Measurements from ENCODE around the gene KAZN.

The KAZN gene

DNA sequence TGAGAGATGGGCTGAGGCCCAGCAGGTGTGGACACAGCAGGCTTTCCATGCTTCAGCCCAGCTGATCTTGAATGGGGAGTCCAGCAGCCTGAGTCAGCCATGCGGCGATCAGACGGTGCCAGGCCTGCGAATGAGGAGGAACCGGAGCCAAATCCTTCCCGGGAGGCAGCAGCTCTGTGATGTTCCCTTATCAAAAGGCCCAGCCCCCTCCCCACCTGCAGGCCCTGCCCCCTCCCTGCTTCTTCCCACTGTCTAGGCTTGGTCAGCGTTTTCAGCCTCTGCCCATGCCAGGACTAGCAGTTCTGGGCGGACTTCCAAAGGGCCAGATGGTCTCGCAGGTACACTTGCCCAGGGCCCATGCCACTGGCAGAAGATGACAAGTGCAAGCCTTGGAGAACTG is 253.8 kb downstream of the KAZN start:
- DNase-seq (ENCODE audit: extremely low read depth, insufficient read length) = no peak
- H3K4me3 ChIP-seq (replicated peaks; ENCODE audit: low read depth, low read length) = no peak overlapping the region
- H3K27me3 ChIP-seq (replicated peaks; ENCODE audit: control insufficient read depth, insufficient read depth, low read length) = peaks cover 2% of the 10 kb centered on the region; the same call in 1 of the 2 replicates
- H3K36me3 ChIP-seq (ENCODE audit: control insufficient read depth, insufficient read depth, low read length) = no peaks in the 10 kb centered on the region
- no peak for TF ChIP-seq CTCF (IDR thresholded peaks at IDR 0.05; ENCODE audit: insufficient read depth, low read length, poor library complexity, severe bottlenecking)

DNA sequence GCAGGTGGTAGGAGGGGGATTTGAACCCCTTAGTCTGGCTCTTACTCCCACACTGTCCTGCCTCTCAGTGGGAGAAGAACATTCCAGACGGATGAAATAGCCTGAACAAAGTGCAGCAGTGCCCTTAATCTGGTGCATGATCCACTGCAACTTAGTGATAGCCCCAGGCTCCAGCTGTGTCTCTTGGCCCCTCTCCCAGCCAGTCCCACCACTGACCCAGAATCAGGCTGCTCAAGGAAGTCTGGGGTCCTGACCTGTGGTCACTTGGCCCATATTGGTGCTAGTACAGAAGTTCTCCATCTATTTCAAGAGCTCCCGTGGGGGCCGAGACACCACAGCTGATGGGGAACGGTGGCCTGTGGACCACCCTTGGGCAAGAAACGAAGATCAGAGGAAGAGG is 255.0 kb downstream of the KAZN start:
- H3K27me3 ChIP-seq (replicated peaks; ENCODE audit: control insufficient read depth, insufficient read depth, low read length) = peaks cover 2% of the 10 kb centered on the region; the same call in 1 of the 2 replicates
- DNase-seq (ENCODE audit: extremely low read depth, insufficient read length) = no peak
- TF ChIP-seq CTCF (IDR thresholded peaks at IDR 0.05; ENCODE audit: insufficient read depth, low read length, poor library complexity, severe bottlenecking) = no peak
- H3K4me3 ChIP-seq (replicated peaks; ENCODE audit: low read depth, low read length) = no peak overlapping the region
- no peaks in the 10 kb centered on the region for H3K36me3 ChIP-seq (ENCODE audit: control insufficient read depth, insufficient read depth, low read length)

DNA sequence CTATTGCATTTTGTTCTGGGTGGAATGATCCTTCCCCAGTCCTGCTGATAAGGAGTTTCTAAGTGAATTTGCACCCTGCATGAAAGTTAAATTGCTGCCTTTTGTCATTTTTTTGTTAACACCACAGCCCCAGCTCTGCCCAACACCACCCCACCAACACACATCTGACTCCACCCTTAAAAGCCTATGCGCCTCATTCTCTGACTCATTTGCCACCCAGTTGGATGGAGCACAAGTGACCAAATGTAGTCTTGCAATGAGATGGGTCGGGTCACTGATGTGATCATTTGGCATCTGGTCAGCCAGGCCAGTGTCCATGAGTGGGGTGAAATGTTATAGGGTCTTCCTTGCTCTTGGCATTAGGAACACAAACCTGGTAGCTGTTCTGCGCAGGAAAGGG is 256.8 kb downstream of the KAZN start:
- Histone ChIP-seq H3K4me3 (replicated peaks; ENCODE audit: low read depth, low read length) (no peak overlapping the region), H3K27me3 (replicated peaks; ENCODE audit: control insufficient read depth, insufficient read depth, low read length) (peaks cover 2% of the 10 kb centered on the region; the same call in 1 of the 2 replicates)
- no peak for TF ChIP-seq CTCF (IDR thresholded peaks at IDR 0.05; ENCODE audit: insufficient read depth, low read length, poor library complexity, severe bottlenecking)

GRCh38 chr1:14855801-14856200 is 257.3 kb downstream of the KAZN start:
- Histone ChIP-seq H3K36me3 (ENCODE audit: control insufficient read depth, insufficient read depth, low read length) (no peaks in the 10 kb centered on the region), H3K4me3 (replicated peaks; ENCODE audit: low read depth, low read length) (no peak overlapping the region), H3K27me3 (replicated peaks; ENCODE audit: control insufficient read depth, insufficient read depth, low read length) (peaks cover 2% of the 10 kb centered on the region; the same call in 1 of the 2 replicates)
- DNase-seq (ENCODE audit: extremely low read depth, insufficient read length) = no peak
- TF ChIP-seq CTCF (IDR thresholded peaks at IDR 0.05; ENCODE audit: insufficient read depth, low read length, poor library complexity, severe bottlenecking) = no peak

More for the DNA sequence above, 256.8 kb downstream of the KAZN start:
- DNase-seq (ENCODE audit: extremely low read depth, insufficient read length) = no peak
- no peaks in the 10 kb centered on the region for H3K36me3 ChIP-seq (ENCODE audit: control insufficient read depth, insufficient read depth, low read length)

- TF ChIP-seq CTCF (IDR thresholded peaks at IDR 0.05; ENCODE audit: insufficient read depth, low read length, poor library complexity, severe bottlenecking) = no peak
- Histone ChIP-seq H3K4me3 (replicated peaks; ENCODE audit: low read depth, low read length) (no peak overlapping the region), H3K27me3 (replicated peaks; ENCODE audit: control insufficient read depth, insufficient read depth, low read length) (peaks cover 2% of the 10 kb centered on the region; the same call in 1 of the 2 replicates), H3K36me3 (ENCODE audit: control insufficient read depth, insufficient read depth, low read length) (no peaks in the 10 kb centered on the region)
- no peak for DNase-seq (ENCODE audit: extremely low read depth, insufficient read length)
These were observed 259.1 kb downstream of the KAZN start for GRCh38 chr1:14857436-14858195.
